Activated naive CD4-positive, alpha-beta T cell (primary cell): ENCODE measurements around the gene IP6K2.
"Not testable (repeated sequence)": the region's sequence is repeated elsewhere in the genome, so short reads cannot be mapped to it uniquely, and the experiment has no call there.

Source experiments
- DNase-seq, 4 experiments: peaks; one replicate each; lab custom pipeline; 2025; lab: John Stamatoyannopoulos, UW

The IP6K2 gene

GRCh38 chr3:48727511-48727910 is 10.5 kb upstream of the IP6K2 start:
- DNase-seq = no peak

DNA sequence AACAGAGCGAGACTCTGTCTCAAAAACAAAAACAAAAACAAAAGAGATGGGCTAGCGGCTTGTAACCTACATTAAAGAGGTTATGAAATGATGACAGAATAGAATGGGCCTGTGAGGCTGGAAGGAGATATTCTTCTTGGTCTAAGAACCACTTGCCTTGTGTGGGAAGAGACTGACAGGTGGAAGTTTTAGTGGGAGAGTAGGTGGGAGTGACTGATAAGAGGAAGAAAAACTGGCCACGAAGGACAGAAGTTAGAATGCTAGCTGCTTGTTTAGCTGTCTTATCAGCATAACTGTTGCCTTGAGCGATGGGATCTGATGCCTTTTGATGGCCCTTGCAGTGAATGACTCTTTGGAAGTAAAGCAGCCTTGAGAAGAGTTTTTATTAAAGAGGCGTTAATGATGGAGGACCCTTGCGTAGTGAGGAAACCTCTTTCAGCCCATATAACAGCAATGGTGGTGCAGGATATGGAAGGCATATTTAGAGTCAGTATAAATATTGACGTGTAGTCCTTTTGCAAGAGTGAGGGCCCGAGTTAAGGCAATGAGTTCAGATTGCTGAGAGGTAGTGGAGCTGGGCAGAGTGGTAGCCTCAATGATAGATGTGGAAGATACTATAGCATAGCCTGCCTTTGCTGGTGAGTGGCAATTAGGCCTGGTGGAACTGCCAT is 8.3 kb upstream of the IP6K2 start:
- not testable (repeated sequence) for DNase-seq

GRCh38 chr3:48723725-48724124 is 6.7 kb upstream of the IP6K2 start:
- no peak for DNase-seq

DNA sequence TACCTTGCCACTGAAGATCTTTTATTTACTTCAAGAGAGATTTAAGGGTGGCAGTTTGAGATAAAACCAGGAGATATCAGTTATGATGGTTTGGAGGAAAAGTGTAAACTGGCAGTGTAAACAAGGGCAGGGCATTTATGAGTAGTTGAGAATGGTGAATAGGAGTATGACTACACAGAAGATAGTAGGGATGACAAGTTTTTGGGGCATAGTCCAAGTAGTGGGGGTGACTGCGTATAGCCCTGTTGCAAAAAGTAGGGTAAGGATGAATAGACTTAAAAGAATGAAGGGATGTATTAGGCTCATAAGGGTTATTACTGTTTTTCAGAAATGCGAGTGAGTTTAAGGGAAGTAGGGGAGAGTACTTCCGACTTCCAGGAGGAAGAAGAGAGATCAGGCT is 6.3 kb upstream of the IP6K2 start:
- DNase-seq = not testable (repeated sequence)

DNA sequence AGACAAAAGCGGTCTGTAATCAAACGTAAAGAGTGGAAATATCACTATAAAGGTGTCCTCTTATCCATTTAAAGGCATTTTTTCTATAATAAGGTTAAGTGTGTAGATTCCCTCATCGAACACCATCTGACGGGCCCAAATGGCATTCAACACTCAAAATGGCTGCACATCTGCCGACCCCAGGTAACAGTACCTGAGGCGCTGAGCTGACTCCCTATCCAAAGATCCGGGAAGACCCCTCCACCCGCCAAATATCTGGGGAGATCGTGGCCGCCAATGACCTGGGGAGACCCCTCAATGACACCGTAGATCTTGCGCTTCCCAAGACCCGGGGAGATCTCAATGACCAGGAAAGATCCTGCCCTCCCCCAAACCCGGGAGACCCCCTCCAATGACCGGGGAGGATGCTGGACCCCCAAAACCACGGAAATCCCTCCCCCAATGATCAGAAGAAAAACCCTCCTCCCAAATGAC is 476 bp downstream of the IP6K2 start:
- DNase-seq = no peak

- DNase-seq = no peak
Observed at GRCh38 chr3:48715174-48715800, 1.7 kb downstream of the IP6K2 start.

DNA sequence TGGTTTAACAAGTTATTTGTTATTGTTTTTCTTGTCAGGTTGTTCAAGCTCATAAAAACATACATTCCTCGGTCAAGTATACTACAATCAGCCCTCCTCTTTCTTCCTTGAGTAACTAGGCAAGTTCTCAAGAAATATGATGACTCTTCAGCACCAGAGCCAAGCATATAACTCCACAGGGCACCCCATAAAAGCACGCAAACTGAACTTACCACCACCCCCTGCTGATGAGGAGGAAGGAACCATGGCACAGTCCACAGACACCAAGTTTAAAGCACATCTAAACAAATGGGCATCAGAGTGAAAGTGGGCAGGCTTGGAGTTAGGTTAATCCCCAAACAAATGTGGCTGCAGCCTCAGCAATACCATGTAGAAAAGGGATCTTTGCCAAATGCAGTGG is 5.3 kb downstream of the IP6K2 start:
- DNase-seq = no peak

DNA sequence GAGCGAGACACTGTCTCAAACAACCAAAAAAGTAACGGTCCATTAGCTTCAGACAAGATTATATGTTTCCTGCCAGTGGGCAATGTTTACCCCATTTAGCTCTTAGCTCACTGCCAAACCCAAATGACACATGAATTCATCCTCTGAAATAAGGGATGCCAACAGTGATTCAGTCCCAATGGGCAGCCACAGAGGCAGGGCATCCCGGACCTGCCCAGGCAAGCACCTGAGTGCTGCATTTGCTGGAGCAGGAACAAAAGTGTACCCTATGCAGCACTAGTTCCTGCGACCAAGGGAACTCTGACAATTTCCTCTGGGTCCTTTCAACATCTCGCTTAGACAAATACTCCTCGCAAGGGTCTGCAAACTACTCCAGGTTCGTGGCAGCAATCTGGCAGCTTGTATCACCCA is 8.0 kb downstream of the IP6K2 start:
- DNase-seq = no peak

DNA sequence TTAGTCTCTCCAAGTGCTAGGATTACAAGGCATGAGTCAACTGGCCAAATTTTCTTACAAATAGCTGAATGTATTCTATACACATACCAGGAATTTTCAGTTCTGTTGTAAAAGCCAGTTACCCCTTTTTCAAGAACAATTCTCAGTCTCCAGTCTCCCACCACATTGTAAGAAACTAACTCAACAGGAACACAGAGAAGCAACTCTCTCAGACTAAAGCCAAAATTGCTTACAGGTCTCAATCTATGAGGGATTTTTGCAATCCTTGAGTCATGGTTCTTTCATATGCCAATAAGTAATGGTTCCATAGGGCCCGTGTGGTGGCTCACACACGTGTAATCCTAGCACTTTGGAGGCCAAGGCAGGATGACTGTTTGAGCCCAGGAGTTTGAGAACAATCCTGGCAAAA is 8.5 kb downstream of the IP6K2 start:
- DNase-seq = no peak

DNA sequence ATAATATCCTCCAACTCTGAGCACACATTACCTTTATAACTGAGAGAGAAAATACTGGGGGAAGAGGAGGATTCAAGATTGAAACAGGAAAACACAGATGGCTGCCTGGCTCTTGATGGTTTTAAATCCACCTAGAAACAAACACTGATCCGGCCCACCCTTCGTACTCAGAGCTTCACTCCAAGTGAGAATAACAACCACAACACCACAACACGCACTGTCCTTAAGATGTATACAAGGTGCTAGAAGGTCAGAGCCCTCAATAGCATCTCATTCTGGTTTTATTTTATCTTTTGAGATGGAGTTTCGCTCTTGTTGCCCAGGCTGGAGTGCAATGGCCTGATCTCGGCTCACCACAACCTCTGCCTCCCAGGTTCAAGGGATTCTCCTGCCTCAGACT is 9.9 kb downstream of the IP6K2 start:
- no peak for DNase-seq

DNA sequence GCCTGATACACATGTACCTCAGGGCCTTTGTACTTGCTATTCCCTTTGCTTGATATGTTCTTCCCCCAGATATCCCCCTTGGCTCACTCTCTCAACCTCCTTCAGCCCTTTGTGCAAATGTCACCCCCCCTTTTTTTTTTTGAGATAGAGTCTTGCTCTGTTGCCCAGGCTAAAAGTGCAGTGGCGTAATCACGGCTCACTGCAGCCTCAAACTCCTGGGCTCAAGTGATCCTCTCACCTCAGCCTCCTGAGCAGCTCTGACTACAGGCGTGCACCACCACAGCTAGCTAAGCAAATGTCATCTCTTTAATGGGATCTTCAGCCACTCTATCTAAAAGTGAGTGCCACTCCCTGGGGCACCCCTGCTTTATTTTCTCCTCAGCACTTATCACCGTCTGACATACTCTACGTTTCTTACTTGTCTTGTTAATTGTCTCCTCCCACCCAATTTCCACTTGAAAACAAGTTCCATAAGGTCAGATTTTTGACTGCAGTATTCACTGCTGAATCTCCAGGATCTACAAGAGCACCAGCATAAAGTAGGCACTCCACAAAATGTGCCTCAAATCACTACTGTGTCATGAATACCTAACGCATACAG is 14.6 kb downstream of the IP6K2 start:
- no peak for DNase-seq

GRCh38 chr3:48700731-48701405 is 16.2 kb downstream of the IP6K2 start:
- DNase-seq = no peak

- DNase-seq = no peak
Observed at GRCh38 chr3:48698891-48699290, 18.1 kb downstream of the IP6K2 start.

GRCh38 chr3:48697952-48698351 is 19.1 kb downstream of the IP6K2 start:
- no peak for DNase-seq

GRCh38 chr3:48696601-48697000 is 20.4 kb downstream of the IP6K2 start:
- no peak for DNase-seq

DNA sequence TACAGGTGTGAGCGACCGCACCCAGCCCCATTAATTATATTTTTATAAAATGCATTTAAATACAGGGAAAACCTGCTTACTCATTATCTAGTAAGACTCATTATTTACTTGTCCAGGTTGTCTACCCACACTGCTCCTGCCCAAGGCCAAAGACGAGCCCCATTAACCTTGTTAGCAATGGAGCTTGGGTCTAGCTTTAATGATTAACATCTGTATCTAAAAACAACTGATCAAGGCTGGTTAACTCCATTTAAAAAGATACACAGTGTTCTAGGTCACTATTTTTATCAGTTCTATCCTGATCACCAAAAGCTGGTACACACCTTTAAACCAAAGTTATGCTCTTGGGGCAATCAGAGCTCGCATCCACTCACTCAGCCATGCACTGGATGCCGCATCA is 20.9 kb downstream of the IP6K2 start:
- DNase-seq = no peak

DNA sequence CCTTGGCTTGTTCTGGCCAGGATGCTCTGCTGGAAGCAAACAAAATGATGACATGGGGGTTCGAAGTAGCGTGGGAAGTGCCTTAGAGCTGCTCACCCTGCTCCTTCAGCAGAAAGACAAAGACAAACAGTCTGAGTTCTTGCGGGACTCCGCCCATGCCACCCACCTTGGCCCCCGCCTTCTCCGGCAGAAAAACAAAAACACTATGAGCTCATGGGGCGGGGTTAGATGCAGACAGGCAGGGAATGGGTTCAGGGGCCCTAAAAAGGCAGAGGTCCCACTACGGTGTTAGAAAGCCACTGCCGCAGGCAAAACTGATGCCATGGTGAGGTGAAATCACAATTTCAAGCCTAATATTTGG is 21.6 kb downstream of the IP6K2 start:
- DNase-seq = no peak

DNA sequence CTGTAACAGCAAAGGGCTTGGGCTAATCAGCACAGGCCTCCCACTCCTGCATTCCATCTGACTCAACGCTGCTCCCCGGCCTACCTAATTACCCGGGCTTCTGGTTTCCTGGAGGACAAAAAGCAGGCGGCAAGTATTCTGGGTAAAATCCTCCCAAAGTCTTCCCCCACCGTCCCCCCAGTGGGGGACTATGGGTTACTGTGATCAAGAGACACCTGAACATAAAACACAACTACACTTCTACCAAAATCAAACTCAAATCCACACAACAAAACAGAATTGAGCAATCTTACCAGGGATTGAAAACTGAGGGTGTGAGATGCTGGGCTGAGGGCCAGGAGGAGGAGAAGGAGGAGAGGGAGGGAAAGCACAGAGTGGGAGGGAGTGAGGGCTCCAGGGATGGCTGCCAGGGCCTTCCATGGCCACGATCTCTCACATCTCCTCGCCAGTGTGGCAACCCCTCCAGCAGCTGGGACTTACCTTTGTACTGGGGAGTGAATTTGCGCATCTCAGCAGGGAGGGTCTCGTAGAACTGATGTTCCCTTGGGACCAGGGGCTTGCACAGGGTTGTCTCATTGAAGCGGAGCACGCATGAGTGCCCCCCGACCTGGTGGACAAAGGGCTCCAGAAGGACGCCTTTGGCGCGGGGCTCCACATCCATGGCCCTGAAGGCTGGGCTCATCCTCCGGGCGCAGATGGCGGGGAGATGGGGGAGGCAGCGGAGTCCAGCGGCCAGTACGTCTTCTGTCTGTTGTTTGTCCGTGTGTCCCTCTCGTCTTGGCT is 22.2 kb downstream of the IP6K2 start:
- DNase-seq = no peak

DNA sequence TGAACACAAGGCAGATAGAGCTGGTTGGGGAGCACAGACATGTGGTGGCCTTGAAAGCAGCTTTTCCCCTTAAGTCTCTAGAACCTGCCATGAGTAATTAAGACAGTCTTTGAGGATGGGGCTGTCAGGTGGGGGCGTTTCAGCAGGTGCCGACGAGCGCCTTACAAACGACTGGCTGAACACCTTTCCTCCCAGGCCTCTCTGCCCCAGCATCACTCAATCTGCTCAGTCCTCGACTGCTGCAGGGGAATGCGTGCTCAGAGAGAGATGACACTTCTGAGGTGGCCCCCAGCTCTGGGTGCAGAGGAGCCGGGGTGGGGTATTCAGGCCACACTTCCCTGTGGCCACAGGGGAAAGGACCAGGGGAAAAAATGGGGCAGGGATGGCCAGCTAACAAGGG is 23.2 kb downstream of the IP6K2 start:
- DNase-seq = no peak

- DNase-seq = no peak
Observed at GRCh38 chr3:48692551-48692950, 24.5 kb downstream of the IP6K2 start.

GRCh38 chr3:48690846-48691458 is 26.1 kb downstream of the IP6K2 start:
- DNase-seq = no peak

GRCh38 chr3:48689384-48689783 is 27.6 kb downstream of the IP6K2 start:
- DNase-seq = no peak
